Muscle of leg (tissue), 11 donors: ENCODE data around the gene GRID2. TPM values are rescaled to one million over a fixed set of nuclear protein-coding genes. Genes with fewer than 3 reads are reported as not detected.

ENCODE experiments used
- DNase-seq: peaks from one replicate; pipeline ENCODE4 v3.0.0; 2013
- H3K27ac ChIP-seq: one replicate; pipeline ENCODE4 v1.5.1; 2013; ENCODE audit warnings: mild to moderate bottlenecking, low read length, control low read depth
- H3K27me3 ChIP-seq: one replicate; pipeline ENCODE4 v1.6.1; 2013; ENCODE audit warnings: low read length; ENCODE audit not compliant: control insufficient read depth, insufficient read depth
- H3K36me3 ChIP-seq: one replicate; pipeline ENCODE4 v1.6.1; 2013; ENCODE audit warnings: low read length; ENCODE audit not compliant: control insufficient read depth, insufficient read depth
- H3K4me1 ChIP-seq: one replicate; pipeline ENCODE4 v1.6.1; 2013; ENCODE audit warnings: low read length; ENCODE audit not compliant: control insufficient read depth, insufficient read depth
- H3K4me3 ChIP-seq: one replicate; pipeline ENCODE4 v1.5.1; 2013; ENCODE audit warnings: low read length, control low read depth
- H3K9me3 ChIP-seq: replicated peaks from 2 replicates; pipeline ENCODE4 v1.6.1; 2013; ENCODE audit warnings: low read depth, low read length; ENCODE audit not compliant: control insufficient read depth
- WGBS: methylation state at CpG from one replicate; pipeline ENCODE4 v1.1.5; 2013; ENCODE audit warnings: missing lambda C conversion rate; ENCODE audit not compliant: insufficient coverage; 5-methylcytosine and 5-hydroxymethylcytosine counted together
- polyA plus RNA-seq, 8 donors: library from polyadenylated mRNA; unstranded; fragments of 120-200 nt; gene quantifications; one replicate each; pipeline versions ENCODE4 v1.2.1 to v1.2.3, GENCODE V29; 2013; ENCODE audit warnings: inconsistent platforms in 1 of 8, low replicate concordance in 1 of 8; ENCODE audit not compliant: insufficient read length in 8 of 8, insufficient read depth in 1 of 8
- total RNA-seq: library from RNA; stranded (reverse); fragments of 120-200 nt; gene quantifications from one replicate; pipeline ENCODE4 v1.2.4, GENCODE V29; 2013

The GRID2 gene
- total and polyA plus RNA-seq, 9 donors: 0.29 to 1.4 (median 0.60) TPM

DNA sequence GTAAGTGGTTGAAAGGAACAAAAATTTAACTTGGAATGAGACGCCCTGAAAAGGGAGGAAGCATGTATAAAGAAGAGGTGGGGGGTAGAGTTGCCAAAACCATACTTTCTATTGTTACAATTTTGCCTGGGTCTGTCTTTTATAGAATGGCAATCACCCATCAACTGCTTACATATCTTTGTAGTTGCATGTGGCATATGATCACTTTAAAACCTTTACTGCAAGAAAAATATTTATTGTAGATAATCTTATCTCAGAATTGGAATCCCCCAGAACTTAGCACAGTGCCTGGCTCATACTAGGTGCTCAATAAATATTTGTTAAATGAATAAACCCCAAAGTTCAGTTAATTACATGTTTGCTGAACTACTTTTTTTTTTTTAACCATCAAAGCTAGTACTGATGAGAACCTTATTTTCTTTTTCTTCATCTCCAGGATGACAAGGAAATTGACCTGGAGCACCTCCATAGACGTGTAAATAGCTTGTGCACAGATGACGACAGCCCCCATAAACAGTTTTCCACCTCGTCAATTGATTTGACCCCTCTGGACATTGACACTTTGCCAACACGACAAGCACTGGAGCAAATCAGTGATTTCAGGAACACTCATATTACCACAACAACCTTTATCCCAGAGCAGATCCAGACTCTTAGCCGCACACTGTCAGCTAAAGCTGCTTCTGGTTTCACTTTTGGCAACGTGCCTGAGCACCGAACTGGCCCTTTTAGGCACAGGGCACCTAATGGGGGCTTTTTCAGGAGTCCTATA is 1468.1 kb downstream of the GRID2 start:
- Histone ChIP-seq H3K27me3 (no peaks in the 10 kb centered on the region), H3K4me3 (no peak overlapping the region), H3K9me3 (no peaks in the 10 kb centered on the region), H3K27ac (no peak overlapping the region), H3K4me1 (no peaks in the 10 kb centered on the region), H3K36me3 (no peaks in the 10 kb centered on the region)
- no peak for DNase-seq
- 25% methylated on average over 7 of the region's 8 CpGs for WGBS

DNA sequence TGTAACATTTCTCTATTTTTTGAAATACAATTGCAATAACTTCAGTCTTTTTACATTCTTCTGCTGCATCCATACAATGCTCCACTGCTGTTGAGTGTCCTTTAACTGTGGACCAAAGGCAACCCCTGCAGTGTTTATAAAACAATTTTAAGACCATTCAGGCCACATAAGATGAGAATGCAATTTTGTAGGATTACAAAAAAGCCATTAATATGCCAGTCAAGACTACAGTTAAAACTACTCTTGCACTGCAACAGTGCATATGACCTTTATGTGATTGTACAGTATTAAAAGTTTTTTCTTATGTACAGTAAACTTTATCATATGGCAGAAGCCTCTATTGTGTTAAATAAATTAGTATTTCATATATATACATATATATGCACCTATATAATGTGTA is 1469.1 kb downstream of the GRID2 start:
- DNase-seq: no peak
- H3K4me1 ChIP-seq: no peaks in the 10 kb centered on the region
- H3K4me3 ChIP-seq: no peak overlapping the region
- no peaks in the 10 kb centered on the region for H3K36me3 ChIP-seq
- no peaks in the 10 kb centered on the region for H3K27me3 ChIP-seq
- no peaks in the 10 kb centered on the region for H3K9me3 ChIP-seq
- H3K27ac ChIP-seq: no peak overlapping the region

DNA sequence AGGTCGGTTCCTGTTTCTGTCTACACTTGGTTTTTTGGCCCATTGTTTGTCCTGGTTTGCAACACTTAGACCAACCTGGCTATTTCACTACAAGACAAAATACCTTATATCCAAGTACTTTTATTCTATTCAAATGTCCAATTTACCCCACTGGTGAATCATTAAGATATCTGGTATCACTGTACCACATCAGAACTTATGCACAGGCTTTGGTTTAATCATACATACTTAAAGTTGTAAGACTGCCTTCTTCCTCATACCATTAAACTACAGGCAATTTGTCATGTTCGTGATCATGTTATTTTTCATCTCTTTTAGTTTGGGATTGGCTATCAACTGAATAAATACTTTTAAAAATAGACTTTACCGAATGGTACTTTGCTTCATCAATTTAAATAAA is 1471.8 kb downstream of the GRID2 start:
- Histone ChIP-seq H3K4me3 (no peak overlapping the region), H3K4me1 (no peaks in the 10 kb centered on the region), H3K27me3 (no peaks in the 10 kb centered on the region), H3K36me3 (no peaks in the 10 kb centered on the region), H3K27ac (no peak overlapping the region), H3K9me3 (no peaks in the 10 kb centered on the region)
- 100% methylated on average over 1 of the region's 3 CpGs for WGBS
- DNase-seq: no peak

DNA sequence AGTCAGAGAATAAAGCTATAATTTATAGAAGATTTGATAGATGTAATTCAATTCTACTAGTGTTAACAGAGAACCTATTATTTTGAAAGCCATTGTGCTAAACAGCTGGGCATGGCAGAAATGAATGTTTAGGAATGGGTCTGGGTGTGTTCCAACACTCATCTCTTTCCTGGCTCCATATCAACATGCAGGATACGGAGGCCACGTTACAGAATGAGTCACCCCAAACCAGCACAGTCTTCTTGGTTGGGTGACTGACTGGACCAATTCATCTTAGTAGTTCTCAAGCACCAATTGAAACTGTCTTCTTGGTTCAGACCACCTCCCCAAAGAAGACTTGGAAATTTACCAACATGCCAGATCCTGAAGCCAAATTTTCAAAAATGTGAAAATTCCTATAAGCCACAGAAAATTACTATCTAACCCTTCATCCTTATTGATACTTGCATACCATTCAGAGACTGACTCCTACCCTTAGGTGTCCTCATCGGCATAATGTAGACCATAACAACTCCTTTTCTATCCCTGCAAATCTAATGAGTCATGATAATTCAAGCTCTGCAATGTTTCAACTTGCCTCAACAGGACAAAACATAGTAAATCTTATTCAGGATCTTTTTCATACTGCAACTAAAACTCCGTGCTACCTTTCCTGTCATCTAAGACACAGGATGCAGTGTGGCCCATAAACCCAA is 1472.8 kb downstream of the GRID2 start:
- Histone ChIP-seq H3K4me1 (no peaks in the 10 kb centered on the region), H3K27me3 (no peaks in the 10 kb centered on the region), H3K27ac (no peak overlapping the region), H3K9me3 (no peaks in the 10 kb centered on the region), H3K36me3 (no peaks in the 10 kb centered on the region), H3K4me3 (no peak overlapping the region)
- DNase-seq: no peak
- 35% methylated on average over 3 of the region's 4 CpGs for WGBS

DNA sequence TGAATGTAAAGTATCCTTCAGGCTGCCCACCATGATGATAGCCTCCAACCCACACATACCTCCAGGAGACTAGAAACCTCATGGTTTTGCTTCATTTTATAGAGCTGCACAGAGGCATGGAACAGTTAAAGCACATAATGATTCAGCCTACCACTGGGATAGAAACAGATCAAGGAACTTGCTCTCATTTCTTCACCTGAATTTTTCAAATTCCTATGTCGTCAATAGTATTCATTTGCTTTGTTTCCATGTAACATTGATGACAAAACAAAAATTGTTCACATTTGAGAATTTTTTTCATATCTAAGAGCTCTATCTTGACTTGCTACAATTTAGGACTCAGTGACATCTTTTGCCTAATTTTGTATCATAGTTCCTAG is 1473.3 kb downstream of the GRID2 start:
- Histone ChIP-seq H3K4me1 (no peaks in the 10 kb centered on the region), H3K4me3 (no peak overlapping the region), H3K27me3 (no peaks in the 10 kb centered on the region), H3K36me3 (no peaks in the 10 kb centered on the region), H3K27ac (no peak overlapping the region), H3K9me3 (no peaks in the 10 kb centered on the region)
- no peak for DNase-seq
- no CpG with 5 or more reads among the region's 1 CpG for WGBS

DNA sequence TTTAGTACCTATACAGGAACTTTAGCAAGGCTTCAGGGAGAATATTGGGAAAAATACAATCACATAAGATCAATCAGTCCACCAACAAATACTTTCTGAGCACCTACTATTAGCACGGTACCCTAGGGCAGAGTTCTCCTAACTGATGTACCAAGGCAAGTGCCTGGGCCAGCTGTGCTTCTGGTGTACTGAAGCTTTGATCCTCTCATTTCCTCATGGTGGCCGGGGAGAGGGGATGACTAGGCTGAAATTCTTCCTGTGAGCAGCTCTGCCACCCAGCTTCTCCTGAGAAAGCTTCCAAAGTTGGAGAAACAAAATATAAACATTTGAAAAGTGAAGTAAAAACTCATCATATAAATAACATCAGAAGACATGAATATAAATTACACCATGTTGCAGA is 1475.5 kb downstream of the GRID2 start:
- 88% methylated on average over 1 of the region's 2 CpGs for WGBS
- no peaks in the 10 kb centered on the region for H3K27me3 ChIP-seq
- no peaks in the 10 kb centered on the region for H3K36me3 ChIP-seq
- H3K4me3 ChIP-seq: no peak overlapping the region
- no peak for DNase-seq
- no peaks in the 10 kb centered on the region for H3K9me3 ChIP-seq
- no peaks in the 10 kb centered on the region for H3K4me1 ChIP-seq
- H3K27ac ChIP-seq: no peak overlapping the region

DNA sequence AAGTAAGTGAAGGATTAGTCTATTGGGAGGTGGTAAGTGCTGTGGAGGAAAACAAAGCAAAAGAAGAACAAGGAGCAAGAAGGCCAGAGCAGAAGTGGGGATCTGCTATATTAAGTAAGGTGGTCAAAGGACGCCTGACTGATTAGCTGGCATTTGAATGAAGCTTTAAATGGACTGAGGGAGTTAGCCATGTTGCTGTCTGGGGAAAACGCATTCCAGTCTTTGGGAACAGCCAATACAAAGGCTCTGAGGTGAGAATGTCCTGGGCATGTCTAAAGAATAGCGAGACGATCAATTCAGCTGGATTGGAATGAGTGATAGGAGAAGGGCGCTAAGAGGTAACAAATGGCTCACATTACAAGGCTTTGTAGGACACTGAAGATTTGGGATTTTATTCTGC is 1476.3 kb downstream of the GRID2 start:
- WGBS: 92% methylated on average over 5 of the region's 5 CpGs
- no peaks in the 10 kb centered on the region for H3K36me3 ChIP-seq
- H3K4me3 ChIP-seq: no peak overlapping the region
- H3K9me3 ChIP-seq: no peaks in the 10 kb centered on the region
- no peaks in the 10 kb centered on the region for H3K4me1 ChIP-seq
- no peaks in the 10 kb centered on the region for H3K27me3 ChIP-seq
- DNase-seq: no peak
- no peak overlapping the region for H3K27ac ChIP-seq

DNA sequence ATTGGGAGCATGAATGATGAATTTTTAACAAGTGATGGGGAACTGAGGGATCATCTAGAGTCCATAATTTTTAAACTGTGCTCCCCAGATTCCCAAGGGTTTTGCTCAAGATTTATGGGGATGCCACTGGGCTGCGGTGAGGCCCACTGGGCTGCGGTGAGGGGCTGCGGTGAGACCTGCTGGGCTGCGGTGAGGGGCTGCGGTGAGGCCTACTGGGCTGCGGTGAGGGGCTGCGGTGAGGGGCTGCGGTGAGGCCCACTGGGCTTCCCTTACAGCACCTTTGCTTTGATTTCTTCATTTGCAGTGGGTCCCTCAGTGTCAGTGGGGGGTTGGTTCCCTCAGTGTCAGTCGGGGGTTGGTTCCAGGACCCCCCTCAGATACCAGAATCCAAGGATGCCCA is 1477.4 kb downstream of the GRID2 start:
- Histone ChIP-seq H3K4me1 (no peaks in the 10 kb centered on the region), H3K36me3 (no peaks in the 10 kb centered on the region), H3K9me3 (no peaks in the 10 kb centered on the region), H3K4me3 (no peak overlapping the region), H3K27me3 (no peaks in the 10 kb centered on the region), H3K27ac (no peak overlapping the region)
- WGBS: no CpG with 5 or more reads among the region's 9 CpGs
- no peak for DNase-seq

DNA sequence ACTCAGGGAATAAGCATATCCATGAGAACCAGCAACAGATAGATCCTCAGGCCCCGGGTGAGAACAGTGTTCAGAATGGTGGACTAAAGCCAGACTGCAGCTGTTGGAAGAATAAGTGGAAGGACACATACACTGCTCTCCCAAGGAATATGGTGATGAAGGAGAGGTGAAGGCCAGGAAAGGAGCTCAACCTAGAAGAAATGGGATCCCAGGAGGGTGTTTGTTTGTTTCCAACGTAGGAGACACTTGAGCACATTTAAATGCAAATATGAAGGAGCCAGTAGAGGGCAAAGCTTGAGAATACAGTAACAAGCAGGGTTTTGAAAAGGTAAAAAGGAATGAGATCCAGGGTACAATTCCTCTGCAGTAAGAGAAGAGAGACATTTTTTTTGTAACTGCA is 1482.4 kb downstream of the GRID2 start:
- WGBS: 32% methylated on average over 2 of the region's 2 CpGs

DNA sequence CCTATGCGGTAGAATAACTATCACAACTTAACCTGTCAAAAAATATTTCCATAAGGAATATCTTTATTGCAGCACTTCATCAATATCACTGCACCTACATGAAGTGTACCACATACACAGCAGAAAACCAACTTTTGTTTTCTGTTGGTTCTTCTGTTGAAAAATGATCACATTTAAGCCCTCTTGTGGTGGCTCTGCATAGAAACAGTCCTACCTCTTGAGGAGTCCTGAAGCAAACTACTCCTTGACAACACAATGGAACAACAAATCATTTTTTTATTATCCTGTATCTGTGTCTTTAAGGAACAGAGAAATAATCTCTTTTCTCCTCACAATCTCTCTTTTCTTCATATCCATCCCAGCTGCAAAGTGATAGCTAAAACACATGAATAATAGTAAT is 1484.9 kb downstream of the GRID2 start:
- no CpG with 5 or more reads among the region's 1 CpG for WGBS

More for the DNA sequence above, 1482.4 kb downstream of the GRID2 start:
- H3K36me3 ChIP-seq: no peaks in the 10 kb centered on the region
- H3K9me3 ChIP-seq: no peaks in the 10 kb centered on the region
- no peaks in the 10 kb centered on the region for H3K4me1 ChIP-seq
- H3K4me3 ChIP-seq: no peak overlapping the region
- H3K27me3 ChIP-seq: no peaks in the 10 kb centered on the region
- H3K27ac ChIP-seq: no peak overlapping the region
- DNase-seq: no peak

More for the DNA sequence above, 1484.9 kb downstream of the GRID2 start:
- no peaks in the 10 kb centered on the region for H3K27me3 ChIP-seq
- DNase-seq: peak; percentile 14
- H3K27ac ChIP-seq: no peak overlapping the region
- no peaks in the 10 kb centered on the region for H3K36me3 ChIP-seq
- no peaks in the 10 kb centered on the region for H3K9me3 ChIP-seq
- H3K4me3 ChIP-seq: no peak overlapping the region
- H3K4me1 ChIP-seq: no peaks in the 10 kb centered on the region
